Neural progenitor cell (in vitro differentiated cells): Measurements from ENCODE around the gene TEX2. TPM values are rescaled to one million over a fixed set of nuclear protein-coding genes. Genes with fewer than 3 reads are reported as not detected.

Experiments
- DNase-seq: peaks from one replicate; pipeline ENCODE4 v3.0.0-alpha.2; 2016; ENCODE audit warnings: low spot score
- H2AFZ ChIP-seq: fragments of 200-600 bp; sonication (generic); replicated peaks from 2 replicates; pipeline ENCODE4 v1.6.1; 2016; ENCODE audit warnings: antibody characterized with exemption
- H3F3A ChIP-seq: fragments of 200-600 bp; sonication (generic); 2 replicates; pipeline ENCODE4 v1.6.1; 2016; ENCODE audit warnings: antibody characterized with exemption, low read depth
- H3K27ac ChIP-seq: fragments of 200-600 bp; sonication (generic); 2 replicates; pipeline ENCODE4 v1.5.1; 2016; ENCODE audit warnings: mild to moderate bottlenecking
- H3K27me3 ChIP-seq: fragments of 200-600 bp; sonication (generic); 2 replicates; pipeline ENCODE4 v1.6.1; 2016; ENCODE audit warnings: mild to moderate bottlenecking, moderate library complexity
- H3K36me3 ChIP-seq: fragments of 200-600 bp; sonication (generic); 2 replicates; pipeline ENCODE4 v1.5.1; 2016
- H3K4me1 ChIP-seq: fragments of 200-600 bp; sonication (generic); 2 replicates; pipeline ENCODE4 v1.6.1; 2016; ENCODE audit warnings: mixed run types
- H3K4me2 ChIP-seq: fragments of 200-600 bp; sonication (generic); 2 replicates; pipeline ENCODE4 v1.6.1; 2016
- H3K4me3 ChIP-seq: fragments of 200-600 bp; sonication (generic); 2 replicates; pipeline ENCODE4 v1.5.1; 2016
- H3K79me2 ChIP-seq: fragments of 200-600 bp; sonication (generic); 2 replicates; pipeline ENCODE4 v1.6.1; 2016; ENCODE audit warnings: low read depth
- H3K9ac ChIP-seq: fragments of 200-600 bp; sonication (generic); 2 replicates; pipeline ENCODE4 v1.6.1; 2016
- H3K9me3 ChIP-seq: fragments of 200-600 bp; sonication (generic); 2 replicates; pipeline ENCODE4 v1.5.1; 2016; ENCODE audit warnings: low read depth
- H4K20me1 ChIP-seq: fragments of 200-600 bp; sonication (generic); 2 replicates; pipeline ENCODE4 v1.6.1; 2016; ENCODE audit warnings: low read depth
- H3K27ac Mint-ChIP-seq: 3 replicates; pipeline ENCODE4 v1.8.0; 2021; ENCODE audit warnings: mixed read lengths
- H3K27me3 Mint-ChIP-seq: 2 replicates; pipeline ENCODE4 v1.8.0; 2022; ENCODE audit warnings: low read depth, mild to moderate bottlenecking, inconsistent platforms, moderate library complexity, mixed read lengths; ENCODE audit not compliant: insufficient read depth
- H3K36me3 Mint-ChIP-seq: 3 replicates; pipeline ENCODE4 v1.8.0; 2021; ENCODE audit warnings: mixed read lengths
- H3K4me1 Mint-ChIP-seq: 3 replicates; pipeline ENCODE4 v1.8.0; 2021; ENCODE audit warnings: mixed read lengths
- H3K4me3 Mint-ChIP-seq: 3 replicates; pipeline ENCODE4 v1.8.0; 2021; ENCODE audit warnings: mild to moderate bottlenecking, moderate library complexity, mixed read lengths
- H3K9me3 Mint-ChIP-seq: 3 replicates; pipeline ENCODE4 v1.8.0; 2020; ENCODE audit warnings: mixed read lengths
- EZH2 ChIP-seq: fragments of 200-600 bp; sonication (generic); IDR thresholded peaks from 2 replicates; pipeline ENCODE4 v1.6.1; 2017; ENCODE audit warnings: antibody characterized with exemption, mild to moderate bottlenecking, moderate library complexity
- EZH2phosphoT487 ChIP-seq: fragments of 200-600 bp; sonication (generic); IDR thresholded peaks from 2 replicates; pipeline ENCODE4 v1.6.1; 2017; ENCODE audit warnings: antibody characterized with exemption
- total RNA-seq: library from RNA; depleted of rRNA; stranded (reverse); fragments of >200 nt; gene quantifications from 2 replicates; pipeline ENCODE4 v1.2.3, GENCODE V29; 2015; ENCODE audit warnings: low replicate concordance
- TF ChIP-seq, protein P1 (sequence below): fragments of 200-600 bp; sonication (generic); IDR thresholded peaks from 2 replicates; pipeline ENCODE4 v1.5.1; 2017; ENCODE audit warnings: antibody characterized with exemption, mild to moderate bottlenecking

TEX2 gene
- total RNA-seq, 1 donor from 2014 or later: 10.6 TPM

DNA sequence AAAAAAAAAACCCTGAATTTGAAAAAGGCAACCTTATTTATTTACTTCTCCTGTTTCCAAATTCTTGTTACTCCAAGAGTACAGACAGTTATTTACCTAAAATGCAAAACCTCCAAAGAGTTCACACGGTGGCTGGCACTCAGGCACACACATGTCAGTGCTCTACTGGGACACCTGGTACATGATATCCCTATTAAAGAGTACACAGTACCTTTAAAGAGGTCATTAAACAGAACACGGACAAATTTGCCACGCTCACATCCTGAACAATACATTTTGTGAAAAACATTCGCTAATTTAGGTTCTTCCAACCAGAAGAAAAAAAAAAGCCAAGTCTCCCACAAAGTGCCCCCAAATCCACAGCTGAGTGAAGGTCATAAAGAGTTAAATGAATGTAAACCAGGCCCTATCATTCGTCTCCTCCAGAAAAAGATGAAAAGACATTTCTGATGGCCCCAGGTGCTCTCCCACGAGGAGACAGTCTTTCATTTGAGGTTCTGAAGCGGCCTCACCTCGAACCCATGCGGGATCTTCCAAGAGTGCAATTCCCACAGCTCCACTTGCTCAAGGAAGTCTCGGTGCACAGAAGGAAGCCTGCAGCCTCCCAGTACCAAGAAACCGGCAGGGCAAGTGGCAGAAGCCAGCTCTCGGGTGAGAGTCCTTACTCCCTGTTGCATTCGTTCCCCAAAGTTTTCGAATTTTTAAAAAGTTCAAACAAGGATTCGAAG, 134.1 kb downstream of the TEX2 start:
- Mint-ChIP-seq H3K27ac (no peak overlapping the region), H3K4me1 (peaks cover 9% of the 10 kb centered on the region), H3K36me3 (peaks cover 2% of the 10 kb centered on the region), H3K27me3 (peaks cover 7% of the 10 kb centered on the region), H3K9me3 (no peaks in the 10 kb centered on the region), H3K4me3 (peak overlapping the region; percentile 90)
- H3K36me3 ChIP-seq: no peaks in the 10 kb centered on the region
- H3K9ac ChIP-seq: peak overlapping the region; percentile 3
- peaks cover 46% of the 10 kb centered on the region for H3K27me3 ChIP-seq
- H3K27ac ChIP-seq: no peak overlapping the region
- H4K20me1 ChIP-seq: peaks cover 13% of the 10 kb centered on the region
- H3K79me2 ChIP-seq: no peaks in the 10 kb centered on the region
- no peaks in the 10 kb centered on the region for H3K9me3 ChIP-seq
- peak overlapping the region; percentile 91 for H2AFZ ChIP-seq
- peaks cover 27% of the 10 kb centered on the region for H3F3A ChIP-seq
- no peak for DNase-seq
- TF ChIP-seq, protein P1, sequence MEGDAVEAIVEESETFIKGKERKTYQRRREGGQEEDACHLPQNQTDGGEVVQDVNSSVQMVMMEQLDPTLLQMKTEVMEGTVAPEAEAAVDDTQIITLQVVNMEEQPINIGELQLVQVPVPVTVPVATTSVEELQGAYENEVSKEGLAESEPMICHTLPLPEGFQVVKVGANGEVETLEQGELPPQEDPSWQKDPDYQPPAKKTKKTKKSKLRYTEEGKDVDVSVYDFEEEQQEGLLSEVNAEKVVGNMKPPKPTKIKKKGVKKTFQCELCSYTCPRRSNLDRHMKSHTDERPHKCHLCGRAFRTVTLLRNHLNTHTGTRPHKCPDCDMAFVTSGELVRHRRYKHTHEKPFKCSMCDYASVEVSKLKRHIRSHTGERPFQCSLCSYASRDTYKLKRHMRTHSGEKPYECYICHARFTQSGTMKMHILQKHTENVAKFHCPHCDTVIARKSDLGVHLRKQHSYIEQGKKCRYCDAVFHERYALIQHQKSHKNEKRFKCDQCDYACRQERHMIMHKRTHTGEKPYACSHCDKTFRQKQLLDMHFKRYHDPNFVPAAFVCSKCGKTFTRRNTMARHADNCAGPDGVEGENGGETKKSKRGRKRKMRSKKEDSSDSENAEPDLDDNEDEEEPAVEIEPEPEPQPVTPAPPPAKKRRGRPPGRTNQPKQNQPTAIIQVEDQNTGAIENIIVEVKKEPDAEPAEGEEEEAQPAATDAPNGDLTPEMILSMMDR: no peak
- TF ChIP-seq EZH2phosphoT487 (no peak), EZH2 (no peak)
- peak overlapping the region; percentile 82 for H3K4me3 ChIP-seq
- H3K4me2 ChIP-seq: peak overlapping the region; percentile 91
- peaks cover 4% of the 10 kb centered on the region for H3K4me1 ChIP-seq

DNA sequence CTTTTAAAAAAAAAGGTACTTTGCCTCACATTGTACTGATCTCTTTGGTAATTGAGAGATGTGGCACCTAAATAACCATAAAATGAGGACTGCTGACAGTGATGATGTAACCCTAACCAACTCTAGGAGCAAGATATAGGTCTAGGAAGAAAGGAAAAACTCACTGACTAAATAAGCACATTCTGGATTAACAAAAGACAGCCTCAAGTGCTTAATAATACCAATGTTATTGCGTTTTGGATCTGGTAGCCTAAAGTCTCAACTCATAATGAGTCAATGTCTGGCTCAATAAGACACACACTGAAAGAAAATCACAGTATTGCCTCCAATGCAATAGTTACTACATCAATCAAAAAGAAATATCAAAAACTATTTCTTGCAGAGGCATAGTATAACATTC, 136.1 kb downstream of the TEX2 start:
- H3K79me2 ChIP-seq: no peaks in the 10 kb centered on the region
- H3K9me3 ChIP-seq: no peaks in the 10 kb centered on the region
- H3K27ac ChIP-seq: no peak overlapping the region
- H3F3A ChIP-seq: peaks cover 27% of the 10 kb centered on the region
- peaks cover 9% of the 10 kb centered on the region for H3K4me1 Mint-ChIP-seq
- peaks cover 13% of the 10 kb centered on the region for H4K20me1 ChIP-seq
- no peaks in the 10 kb centered on the region for H3K9me3 Mint-ChIP-seq
- H3K27ac Mint-ChIP-seq: no peak overlapping the region
- no peak for DNase-seq
- no peaks in the 10 kb centered on the region for H3K36me3 ChIP-seq
- H2AFZ ChIP-seq: no peak overlapping the region
- H3K4me3 ChIP-seq: no peak overlapping the region
- no peak overlapping the region for H3K4me2 ChIP-seq
- H3K27me3 ChIP-seq: peaks cover 36% of the 10 kb centered on the region
- H3K36me3 Mint-ChIP-seq: peaks cover 2% of the 10 kb centered on the region
- TF ChIP-seq EZH2: no peak
- TF ChIP-seq, protein P1: no peak
- no peak for TF ChIP-seq EZH2phosphoT487
- peaks cover 4% of the 10 kb centered on the region for H3K4me1 ChIP-seq
- H3K9ac ChIP-seq: no peak overlapping the region
- H3K4me3 Mint-ChIP-seq: no peak overlapping the region
- peaks cover 7% of the 10 kb centered on the region for H3K27me3 Mint-ChIP-seq

GRCh38 chr17:64125937-64126336, 137.1 kb downstream of the TEX2 start:
- H3K4me2 ChIP-seq: no peak overlapping the region
- no peak overlapping the region for H3K9ac ChIP-seq
- TF ChIP-seq, protein P1: no peak
- no peak for TF ChIP-seq EZH2phosphoT487
- TF ChIP-seq EZH2: no peak
- Mint-ChIP-seq H3K9me3 (no peaks in the 10 kb centered on the region), H3K27ac (no peak overlapping the region), H3K36me3 (peaks cover 2% of the 10 kb centered on the region), H3K27me3 (peaks cover 7% of the 10 kb centered on the region), H3K4me3 (no peak overlapping the region), H3K4me1 (peaks cover 11% of the 10 kb centered on the region)
- H3K4me1 ChIP-seq: peaks cover 4% of the 10 kb centered on the region
- H3K36me3 ChIP-seq: no peaks in the 10 kb centered on the region
- DNase-seq: no peak
- peaks cover 13% of the 10 kb centered on the region for H4K20me1 ChIP-seq
- H3K27me3 ChIP-seq: peaks cover 26% of the 10 kb centered on the region
- no peak overlapping the region for H3K4me3 ChIP-seq
- H2AFZ ChIP-seq: no peak overlapping the region
- no peaks in the 10 kb centered on the region for H3K79me2 ChIP-seq
- H3K9me3 ChIP-seq: no peaks in the 10 kb centered on the region
- peaks cover 20% of the 10 kb centered on the region for H3F3A ChIP-seq
- no peak overlapping the region for H3K27ac ChIP-seq
